ENCODE results near the gene ARHGEF16. TPM values are rescaled to one million over a fixed set of nuclear protein-coding genes. Genes with fewer than 3 reads are reported as not detected.

Gene ARHGEF16
- total and polyA plus RNA-seq, 2 donors (not counting 1 experiment from before 2014, with no cell fraction given): 0.13 to 0.22 TPM

- H3K36me3 ChIP-seq (replicated peaks in 1 of 2; ENCODE audit: control extremely low read depth in 1 of 2, control insufficient read depth in 1 of 2, extremely low read depth in 1 of 2, insufficient read depth in 2 of 2, low read length in 1 of 2): no peaks in the 10 kb centered on the region
- Mint-ChIP-seq H3K4me3 (no peak overlapping the region), H3K4me1 (peaks cover 4% of the 10 kb centered on the region), H3K27me3 (no peaks in the 10 kb centered on the region), H3K9me3 (ENCODE audit: insufficient read depth) (no peaks in the 10 kb centered on the region), H3K27ac (no peak overlapping the region)
- H3K9me3 ChIP-seq (ENCODE audit: control extremely low read depth in 1 of 3, control insufficient read depth in 2 of 3, insufficient read depth in 1 of 3, low read length in 2 of 3): peaks cover 0 to 3% (median 0%) of the 10 kb centered on the region in 3 donors
- H3K4me2 ChIP-seq (replicated peaks; ENCODE audit: low read depth, low read length, poor library complexity, severe bottlenecking): no peak overlapping the region
- no peak for TF ChIP-seq EZH2 (IDR thresholded peaks at IDR 0.05; ENCODE audit: borderline replicate concordance, insufficient read depth, low read depth, low read length, poor library complexity, severe bottlenecking)
- TF ChIP-seq CTCF (IDR thresholded peaks at IDR 0.05): no peak
- DNase-seq (no peak), ATAC-seq (ENCODE audit: low read depth) (no peak)
- ChIA-PET CTCF (interaction anchor here (1.8 kb wide), 1 partner anchor 19 kb away, joined by 4 read pairs; no protein-coding TSS in a partner anchor), POLR2A (interaction anchor here (0.5 kb wide), 1 partner anchor 127 kb away, joined by 4 read pairs; no protein-coding TSS in a partner anchor)
- 67% methylated on average over 21 of the region's 25 CpGs for WGBS (ENCODE audit: insufficient coverage)
- no peak overlapping the region for H3K9ac ChIP-seq (ENCODE audit: low read length)
- H3K79me2 ChIP-seq (ENCODE audit: control insufficient read depth, insufficient read depth, low read length): no peaks in the 10 kb centered on the region
- no peaks in the 10 kb centered on the region for H4K20me1 ChIP-seq (ENCODE audit: control insufficient read depth, insufficient read depth, low read length, poor library complexity, severe bottlenecking)
- H3K4me3 ChIP-seq (ENCODE audit: control extremely low read depth in 1 of 5, extremely low read depth in 1 of 5, insufficient read depth in 1 of 5, low read depth in 2 of 5, low read length in 4 of 5): no peak overlapping the region
- H2AFZ ChIP-seq (ENCODE audit: insufficient read depth, low read depth, low read length, poor library complexity, severe bottlenecking): no peak overlapping the region
- H3K27me3 ChIP-seq (replicated peaks in 1 of 4; ENCODE audit: control extremely low read depth in 1 of 4, control insufficient read depth in 3 of 4, insufficient read depth in 4 of 4, low read length in 3 of 4): no peaks in the 10 kb centered on the region
- H3K27ac ChIP-seq (ENCODE audit: low read length in 2 of 2): no peak overlapping the region
- intact Hi-C loops (cut with micrococcal nuclease): no loop called here
- no peaks in the 10 kb centered on the region for H3K4me1 ChIP-seq (ENCODE audit: control insufficient read depth in 2 of 2, insufficient read depth in 2 of 2, low read length in 2 of 2)
Measured at GRCh38 chr1:3471356-3472087, 17.1 kb downstream of the ARHGEF16 start.
